Mammary epithelial cell (primary cell): ENCODE measurements around the gene NEIL1.
"Not testable (repeated sequence)": the region's sequence is repeated elsewhere in the genome, so short reads cannot be mapped to it uniquely, and the experiment has no call there.

ENCODE experiments used
- CTCF ChIP-seq, 2 donors: IDR thresholded peaks in 1 of 2; conservative IDR thresholded peaks in 1 of 2; 2 replicates each; pipeline ENCODE4 v1.5.1; 2011 to 2012; ENCODE audit warnings: inconsistent platforms in 2 of 2, low read length in 2 of 2, mild to moderate bottlenecking in 2 of 2, control low read depth in 1 of 2, low read depth in 1 of 2; ENCODE audit not compliant: insufficient read depth in 1 of 2; ENCODE audit errors: extremely low read depth in 1 of 2
- EZH2 ChIP-seq: IDR thresholded peaks from 2 replicates; pipeline ENCODE4 v1.6.1; 2012; ENCODE audit warnings: low read length, inconsistent platforms, borderline replicate concordance

- TF ChIP-seq CTCF (conservative IDR thresholded peaks at IDR 0.05 in 1 of 2, IDR thresholded peaks at IDR 0.05 in 1 of 2; ENCODE audit: extremely low read depth in 1 of 2, insufficient read depth in 1 of 2, low read depth in 1 of 2, low read length in 2 of 2); EZH2: not testable (repeated sequence)
Measured at GRCh38 chr15:75333654-75334419, 13.0 kb upstream of the NEIL1 start.
